ENCODE data around the gene LLPH.

- no peak for TF ChIP-seq CTCF (conservative IDR thresholded peaks at IDR 0.05; ENCODE audit: low read length)
- no peak for TF ChIP-seq EZH2phosphoT487 (IDR thresholded peaks at IDR 0.05; ENCODE audit: borderline replicate concordance)
These were observed 22.2 kb upstream of the LLPH start for GRCh38 chr12:66152732-66153131.

Measured in Loucy (cell line).